IMR-90 (cell line): ENCODE results near the gene CLUH. TPM values are rescaled to one million over a fixed set of nuclear protein-coding genes. Genes with fewer than 3 reads are reported as not detected.

Source experiments
- ATAC-seq: fragments of 200-7000 bp; cut with Tn5 transposase; 2 replicates; pipeline ENCODE4 v1.9.1; 2020; ENCODE audit warnings: low read depth, mild to moderate bottlenecking, moderate library complexity
- BruUV-seq: library from RNA; stranded (reverse); fragments of 400-500 nt; replicated peaks from 2 replicates; lab custom pipeline; 2021; lab: Mats Ljungman, UMichigan
- CTCF ChIA-PET: fragments of 300-600 bp; formaldehyde crosslinking; extraction: SDS; loops from one replicate; lab custom pipeline; 2021; ENCODE audit warnings: antibody characterized with exemption; lab: Yijun Ruan, JAX
- POLR2A ChIA-PET: fragments of 300-600 bp; sonication (Branson Sonifier 250); formaldehyde crosslinking; loops from one replicate; lab custom pipeline; 2022; ENCODE audit warnings: antibody characterized with exemption; ENCODE audit not compliant: unreplicated experiment; lab: Charles Lee
- DNase-seq: peaks from one replicate; pipeline ENCODE4 v3.0.0; 2013
- H2AFZ ChIP-seq: replicated peaks from 2 replicates; pipeline ENCODE3; 2013; ENCODE audit warnings: low read length, mild to moderate bottlenecking; ENCODE audit not compliant: poor library complexity
- H2AK5ac ChIP-seq: 2 replicates; pipeline ENCODE4 v1.6.1; 2013; ENCODE audit warnings: low read depth, low read length, inconsistent platforms
- H2AK9ac ChIP-seq: replicated peaks from 2 replicates; pipeline ENCODE3; 2013; ENCODE audit warnings: mild to moderate bottlenecking, low read depth, low read length, moderate library complexity; ENCODE audit not compliant: poor library complexity
- H2BK120ac ChIP-seq: 2 replicates; pipeline ENCODE4 v1.6.1; 2013; ENCODE audit warnings: low read depth, low read length, inconsistent platforms
- H2BK15ac ChIP-seq: 3 replicates; pipeline ENCODE4 v1.6.1; 2013; ENCODE audit warnings: low read depth, low read length, inconsistent platforms
- H2BK20ac ChIP-seq: 2 replicates; pipeline ENCODE4 v1.6.1; 2013; ENCODE audit warnings: low read depth, mild to moderate bottlenecking, inconsistent platforms, low read length, moderate library complexity
- H2BK5ac ChIP-seq: 2 replicates; pipeline ENCODE4 v1.6.1; 2013; ENCODE audit warnings: mild to moderate bottlenecking, low read depth, low read length, inconsistent platforms; ENCODE audit not compliant: poor library complexity, severe bottlenecking
- H3K14ac ChIP-seq: replicated peaks from 2 replicates; pipeline ENCODE4 v1.6.1; 2013; ENCODE audit warnings: low read depth, low read length, inconsistent platforms
- H3K18ac ChIP-seq: 2 replicates; pipeline ENCODE4 v1.6.1; 2013; ENCODE audit warnings: low read depth, low read length, control low read depth
- H3K23ac ChIP-seq: 2 replicates; pipeline ENCODE4 v1.6.1; 2013; ENCODE audit warnings: low read depth, low read length, inconsistent platforms
- H3K27ac ChIP-seq: 2 replicates; pipeline ENCODE4 v1.5.1; 2013; ENCODE audit warnings: mild to moderate bottlenecking, control low read depth, low read length; ENCODE audit not compliant: insufficient read depth
- H3K27me3 ChIP-seq: 2 replicates; pipeline ENCODE4 v1.6.1; 2013; ENCODE audit warnings: low read length; ENCODE audit not compliant: control insufficient read depth, insufficient read depth
- H3K36me3 ChIP-seq: 2 replicates; pipeline ENCODE4 v1.6.1; 2013; ENCODE audit warnings: low read length, mixed read lengths; ENCODE audit not compliant: control insufficient read depth, insufficient read depth
- H3K4ac ChIP-seq: 2 replicates; pipeline ENCODE4 v1.6.1; 2013; ENCODE audit warnings: low read depth, low read length, inconsistent platforms
- H3K4me1 ChIP-seq: 2 replicates; pipeline ENCODE4 v1.6.1; 2013; ENCODE audit warnings: low read length, mixed read lengths; ENCODE audit not compliant: control insufficient read depth, insufficient read depth
- H3K4me2 ChIP-seq: 2 replicates; pipeline ENCODE4 v1.6.1; 2013; ENCODE audit warnings: low read depth, mild to moderate bottlenecking, control low read depth, low read length, moderate library complexity
- H3K4me3 ChIP-seq: 2 replicates; pipeline ENCODE4 v1.5.1; 2013; ENCODE audit warnings: low read depth, mild to moderate bottlenecking, control low read depth, low read length, moderate library complexity; ENCODE audit not compliant: insufficient read depth
- H3K56ac ChIP-seq: 2 replicates; pipeline ENCODE4 v1.6.1; 2013; ENCODE audit warnings: low read length, inconsistent platforms; ENCODE audit not compliant: insufficient read depth; ENCODE audit errors: extremely low read depth
- H3K79me1 ChIP-seq, 2 experiments: 2 replicates each; pipeline ENCODE4 v1.6.1; 2013; ENCODE audit warnings: low read length in 2 of 2, inconsistent platforms in 1 of 2, low read depth in 1 of 2
- H3K9ac ChIP-seq: 2 replicates; pipeline ENCODE4 v1.6.1; 2013; ENCODE audit warnings: low read depth, low read length, control low read depth
- H3K9me1 ChIP-seq: 2 replicates; pipeline ENCODE4 v1.6.1; 2013; ENCODE audit warnings: low read length, inconsistent platforms; ENCODE audit not compliant: insufficient read depth
- H3K9me3 ChIP-seq: 2 replicates; pipeline ENCODE4 v1.6.1; 2013; ENCODE audit warnings: low read length; ENCODE audit not compliant: control insufficient read depth, insufficient read depth
- H4K20me1 ChIP-seq: 2 replicates; pipeline ENCODE4 v1.6.1; 2013; ENCODE audit warnings: low read length, inconsistent platforms; ENCODE audit not compliant: insufficient read depth
- H4K5ac ChIP-seq: 2 replicates; pipeline ENCODE4 v1.6.1; 2013; ENCODE audit warnings: mild to moderate bottlenecking, low read depth, low read length, control low read depth
- H4K8ac ChIP-seq, 2 experiments: 2 replicates each; pipeline ENCODE4 v1.6.1; 2013; ENCODE audit warnings: low read depth in 2 of 2, low read length in 2 of 2, control low read depth in 1 of 2, inconsistent platforms in 1 of 2
- H4K91ac ChIP-seq: 2 replicates; pipeline ENCODE4 v1.6.1; 2013; ENCODE audit warnings: low read depth, low read length, inconsistent platforms; ENCODE audit not compliant: insufficient read depth
- BHLHE40 ChIP-seq: fragments of 150-350 bp; IDR thresholded peaks from 2 replicates; pipeline ENCODE4 v1.6.1; 2016; ENCODE audit warnings: mild to moderate bottlenecking, low read depth, low read length
- CEBPB ChIP-seq: IDR thresholded peaks from 2 replicates; pipeline ENCODE4 v1.6.1; 2012; ENCODE audit warnings: low read depth, low read length, improper control_type of control experiment
- CHD1 ChIP-seq: IDR thresholded peaks from 2 replicates; pipeline ENCODE4 v1.6.1; 2012; ENCODE audit warnings: low read depth, low read length, improper control_type of control experiment
- CTCF ChIP-seq: conservative IDR thresholded peaks from 2 replicates; pipeline ENCODE4 v1.5.1; 2012; ENCODE audit warnings: mild to moderate bottlenecking, low read depth, low read length, improper control_type of control experiment
- ELK1 ChIP-seq: fragments of 150-350 bp; IDR thresholded peaks from 2 replicates; pipeline ENCODE4 v1.6.1; 2016; ENCODE audit warnings: low read depth, mild to moderate bottlenecking, low read length, moderate library complexity, borderline replicate concordance
- FOS ChIP-seq: fragments of 150-350 bp; IDR thresholded peaks from 2 replicates; pipeline ENCODE4 v1.6.1; 2016; ENCODE audit warnings: low read depth, low read length
- MAFK ChIP-seq: IDR thresholded peaks from 2 replicates; pipeline ENCODE4 v1.6.1; 2012; ENCODE audit warnings: low read depth, low read length, improper control_type of control experiment
- MAZ ChIP-seq: IDR thresholded peaks from 2 replicates; pipeline ENCODE4 v1.6.1; 2012; ENCODE audit warnings: low read depth, mild to moderate bottlenecking, low read length, improper control_type of control experiment, moderate library complexity, borderline replicate concordance
- MXI1 ChIP-seq: IDR thresholded peaks from 2 replicates; pipeline ENCODE4 v1.6.1; 2012; ENCODE audit warnings: low read depth, mild to moderate bottlenecking, low read length, moderate library complexity, borderline replicate concordance
- NFE2L2 ChIP-seq: fragments of 150-350 bp; IDR thresholded peaks from 2 replicates; pipeline ENCODE4 v1.6.1; 2016; ENCODE audit warnings: low read depth, mild to moderate bottlenecking, low read length
- POLR2A ChIP-seq: IDR thresholded peaks from 2 replicates; pipeline ENCODE4 v1.6.1; 2012; ENCODE audit warnings: mild to moderate bottlenecking, low read depth, low read length
- RAD21 ChIP-seq: IDR thresholded peaks from 2 replicates; pipeline ENCODE4 v1.6.1; 2012; ENCODE audit warnings: low read length, improper control_type of control experiment
- RCOR1 ChIP-seq: IDR thresholded peaks from 2 replicates; pipeline ENCODE4 v1.6.1; 2012; ENCODE audit warnings: mild to moderate bottlenecking, low read length, improper control_type of control experiment; ENCODE audit not compliant: insufficient replicate concordance
- RFX5 ChIP-seq: IDR thresholded peaks from 2 replicates; pipeline ENCODE4 v1.8.0; 2012; ENCODE audit warnings: low read depth, mild to moderate bottlenecking, low read length, moderate library complexity
- SMC3 ChIP-seq: fragments of 150-350 bp; IDR thresholded peaks from 2 replicates; pipeline ENCODE4 v1.6.1; 2016; ENCODE audit warnings: low read depth, mild to moderate bottlenecking, antibody characterized with exemption, low read length, moderate library complexity
- USF2 ChIP-seq: fragments of 150-350 bp; IDR thresholded peaks from 2 replicates; pipeline ENCODE4 v1.6.1; 2017; ENCODE audit warnings: mild to moderate bottlenecking, antibody characterized with exemption, low read length, low read depth
- WGBS, 2 experiments: methylation state at CpG; one replicate each; pipeline versions ENCODE4 v1.1.5 to v1.1.7; 2013; ENCODE audit warnings: missing lambda C conversion rate in 2 of 2; ENCODE audit not compliant: insufficient read length in 1 of 2; ENCODE audit errors: extremely low coverage in 2 of 2; 5-methylcytosine and 5-hydroxymethylcytosine counted together
- dilution Hi-C: fragments of 300-500 bp; cut with HindIII; formaldehyde crosslinking; loops from one replicate; pipeline ENCODE4 v1.14.3; 2018; ENCODE audit warnings: low sequenced_read_pairs; ENCODE audit not compliant: unreplicated experiment
- in situ Hi-C: fragments of 300-500 bp; cut with MboI; formaldehyde crosslinking; loops from 3 replicates; pipeline ENCODE4 v1.14.3; 2019; ENCODE audit warnings: low sequenced_read_pairs, inconsistent platforms, mixed read lengths
- intact Hi-C: fragments of 100-400 bp; cut with micrococcal nuclease; formaldehyde crosslinking; loops from 2 replicates; pipeline ENCODE4 v1.10.0; 2022
- polyA plus RNA-seq, 3 experiments: library from polyadenylated mRNA; depleted of rRNA; stranded (reverse); fragments of >200 nt; gene quantifications; 2 replicates each; pipeline ENCODE4 v1.2.3, GENCODE V29; 2012; ENCODE audit warnings: low replicate concordance in 1 of 3
- total RNA-seq: library from RNA; depleted of rRNA; stranded (reverse); fragments of >200 nt; gene quantifications from 2 replicates; pipeline ENCODE4 v1.2.3, GENCODE V29; 2012

Gene CLUH
- total and polyA plus RNA-seq, 2 of the 4 experiments (the other 2 are of a cell fraction): 12.9 to 42.0 TPM

DNA sequence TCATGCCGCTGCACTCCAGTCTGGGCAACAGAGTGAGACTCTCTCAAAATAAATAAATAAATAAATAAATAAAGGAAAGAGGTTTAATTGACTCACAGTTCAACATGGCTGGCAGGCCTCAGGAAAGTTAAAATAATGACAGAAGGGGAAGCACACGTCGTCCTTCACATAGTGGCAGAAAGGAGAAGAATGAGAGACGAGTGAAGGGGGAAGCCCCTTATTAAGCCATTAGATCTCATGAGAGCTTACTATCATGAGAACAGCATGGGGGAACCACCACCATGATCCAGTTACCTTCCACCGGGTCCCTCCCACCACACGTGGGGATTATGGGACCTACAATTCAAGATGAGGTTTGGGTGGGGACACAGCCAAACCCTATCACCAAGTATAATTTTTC lies 63.6 kb downstream of the CLUH start:
- Histone ChIP-seq H2AK5ac (no peak overlapping the region), H3K14ac (no peak overlapping the region), H4K8ac (no peak overlapping the region), H3K9me1 (0 out of 2 replicates have a peak, but pooled peaks cover 2% of the 10 kb centered on the region), H2AFZ (no peak overlapping the region), H4K20me1 (peaks cover 58% of the 10 kb centered on the region), H3K36me3 (peaks cover 19% of the 10 kb centered on the region), H3K18ac (no peak overlapping the region), H3K27ac (no peak overlapping the region), H3K23ac (no peak overlapping the region), H3K4me2 (no peak overlapping the region), H2BK5ac (no peak overlapping the region), H3K4me1 (no peaks in the 10 kb centered on the region), H4K5ac (no peak overlapping the region), H2AK9ac (no peak overlapping the region), H2BK120ac (no peak overlapping the region), H3K4me3 (no peak overlapping the region), H3K9ac (no peak overlapping the region), H3K56ac (no peak overlapping the region), H3K4ac (no peak overlapping the region), H2BK20ac (no peak overlapping the region), H4K91ac (no peak overlapping the region), H3K27me3 (no peaks in the 10 kb centered on the region), H3K79me1 (peaks cover 13 to 54% of the 10 kb centered on the region in 2 experiments), H2BK15ac (no peak overlapping the region), H3K9me3 (no peaks in the 10 kb centered on the region)
- ChIA-PET CTCF (no interaction called here), POLR2A (no interaction called here)
- TF ChIP-seq RAD21 (no peak), CEBPB (no peak), CTCF (no peak), USF2 (no peak), MAFK (no peak), CHD1 (no peak), MAZ (no peak), FOS (no peak), POLR2A (no peak), ELK1 (no peak), MXI1 (no peak), SMC3 (no peak), BHLHE40 (no peak), RFX5 (no peak), NFE2L2 (no peak), RCOR1 (no peak)
- in situ Hi-C loops: no loop called here
- no TSS peak for BruUV-seq
- no peak for ATAC-seq
- dilution Hi-C loops: no loop called here
- no CpG with 5 or more reads among the region's 6 CpGs for WGBS, 2 experiments
- intact Hi-C loops: loop anchor here (5.0 kb wide), 1 partner anchor 41 kb away; no protein-coding TSS in a partner anchor
- DNase-seq: no peak
